ENCODE data around the gene PRLHR.

Gene PRLHR

GRCh38 chr10:118586911-118587310 is 8.5 kb downstream of the PRLHR start:
- DNase-seq (ENCODE audit: low spot score) = no peak
- no peak for TF ChIP-seq CTCF (IDR thresholded peaks at IDR 0.05; ENCODE audit: extremely low read depth, missing control alignments)

GRCh38 chr10:118585794-118586193 is 9.7 kb downstream of the PRLHR start:
- TF ChIP-seq CTCF (IDR thresholded peaks at IDR 0.05; ENCODE audit: extremely low read depth, missing control alignments) = no peak
- DNase-seq (ENCODE audit: low spot score) = no peak

- DNase-seq (ENCODE audit: low spot score) = no peak
- no peak for TF ChIP-seq CTCF (IDR thresholded peaks at IDR 0.05; ENCODE audit: extremely low read depth, missing control alignments)
These were observed 10.2 kb downstream of the PRLHR start for GRCh38 chr10:118585234-118585633.

GRCh38 chr10:118584181-118584954 is 11.1 kb downstream of the PRLHR start:
- no peak for DNase-seq (ENCODE audit: low spot score)
- no peak for TF ChIP-seq CTCF (IDR thresholded peaks at IDR 0.05; ENCODE audit: extremely low read depth, missing control alignments)

GRCh38 chr10:118583611-118584010 is 11.8 kb downstream of the PRLHR start:
- DNase-seq (ENCODE audit: low spot score) = no peak
- TF ChIP-seq CTCF (IDR thresholded peaks at IDR 0.05; ENCODE audit: extremely low read depth, missing control alignments) = no peak

GRCh38 chr10:118582511-118582910 is 12.9 kb downstream of the PRLHR start:
- no peak for DNase-seq (ENCODE audit: low spot score)
- no peak for TF ChIP-seq CTCF (IDR thresholded peaks at IDR 0.05; ENCODE audit: extremely low read depth, missing control alignments)

GRCh38 chr10:118581340-118581739 is 14.1 kb downstream of the PRLHR start:
- TF ChIP-seq CTCF (IDR thresholded peaks at IDR 0.05; ENCODE audit: extremely low read depth, missing control alignments) = no peak
- no peak for DNase-seq (ENCODE audit: low spot score)

All from GM20000 (cell line).